HEK293 (cell line): ENCODE results near the gene SYS1.

ENCODE experiments used
- SETDB1 ChIP-seq: IDR thresholded peaks from one replicate; pipeline ENCODE4 v1.6.1; 2017; ENCODE audit warnings: mild to moderate bottlenecking, low read length, moderate library complexity, mixed read lengths; ENCODE audit not compliant: insufficient read length
- ZNF132 ChIP-seq: fragments of 450-650 bp; formaldehyde crosslinking; IDR thresholded peaks from 2 replicates; pipeline ENCODE4 v1.5.1; 2017; ENCODE audit warnings: missing biosample characterization, missing genetic modification characterization, borderline replicate concordance
- ZNF629 ChIP-seq: fragments of 450-650 bp; formaldehyde crosslinking; IDR thresholded peaks from 2 replicates; pipeline ENCODE4 v1.5.1; 2017; ENCODE audit warnings: missing biosample characterization, missing genetic modification characterization
- TF ChIP-seq, protein P1 (sequence below): fragments of 450-650 bp; formaldehyde crosslinking; IDR thresholded peaks from 2 replicates; pipeline ENCODE4 v1.5.1; 2016; ENCODE audit warnings: missing biosample characterization, missing genetic modification characterization
- TF ChIP-seq, protein P2 (sequence below): fragments of 450-650 bp; formaldehyde crosslinking; optimal IDR thresholded peaks from 2 replicates; pipeline ENCODE3; 2016; ENCODE audit warnings: missing biosample characterization, mild to moderate bottlenecking, missing genetic modification characterization

DNA sequence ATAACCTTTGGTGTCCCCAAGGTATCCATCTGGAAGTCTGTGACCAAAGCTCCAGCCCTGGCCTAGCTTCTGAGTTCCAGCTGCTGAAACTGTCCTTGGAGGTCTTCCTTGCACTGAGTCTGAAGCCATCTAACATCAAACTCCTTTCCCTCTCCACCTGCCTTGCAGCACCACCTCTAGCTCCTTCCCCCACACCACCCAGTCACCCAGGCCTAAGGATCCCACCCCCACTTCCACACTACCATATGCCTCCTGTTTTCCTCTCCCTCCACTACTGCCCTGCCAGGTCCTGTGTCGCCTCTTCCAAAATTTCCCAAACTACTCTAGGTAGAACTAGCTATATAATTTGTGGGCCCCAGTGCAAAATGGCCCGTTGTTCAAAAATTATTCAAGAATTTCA is 44.0 kb upstream of the SYS1 start:
- no peak for TF ChIP-seq ZNF629 (tag by site-specific recombination)
- TF ChIP-seq ZNF132 (tag by site-specific recombination), result no peak
- TF ChIP-seq, protein P1, sequence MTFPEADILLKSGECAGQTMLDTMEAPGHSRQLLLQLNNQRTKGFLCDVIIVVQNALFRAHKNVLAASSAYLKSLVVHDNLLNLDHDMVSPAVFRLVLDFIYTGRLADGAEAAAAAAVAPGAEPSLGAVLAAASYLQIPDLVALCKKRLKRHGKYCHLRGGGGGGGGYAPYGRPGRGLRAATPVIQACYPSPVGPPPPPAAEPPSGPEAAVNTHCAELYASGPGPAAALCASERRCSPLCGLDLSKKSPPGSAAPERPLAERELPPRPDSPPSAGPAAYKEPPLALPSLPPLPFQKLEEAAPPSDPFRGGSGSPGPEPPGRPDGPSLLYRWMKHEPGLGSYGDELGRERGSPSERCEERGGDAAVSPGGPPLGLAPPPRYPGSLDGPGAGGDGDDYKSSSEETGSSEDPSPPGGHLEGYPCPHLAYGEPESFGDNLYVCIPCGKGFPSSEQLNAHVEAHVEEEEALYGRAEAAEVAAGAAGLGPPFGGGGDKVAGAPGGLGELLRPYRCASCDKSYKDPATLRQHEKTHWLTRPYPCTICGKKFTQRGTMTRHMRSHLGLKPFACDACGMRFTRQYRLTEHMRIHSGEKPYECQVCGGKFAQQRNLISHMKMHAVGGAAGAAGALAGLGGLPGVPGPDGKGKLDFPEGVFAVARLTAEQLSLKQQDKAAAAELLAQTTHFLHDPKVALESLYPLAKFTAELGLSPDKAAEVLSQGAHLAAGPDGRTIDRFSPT (tag by site-specific recombination), result no peak
- TF ChIP-seq, protein P2, sequence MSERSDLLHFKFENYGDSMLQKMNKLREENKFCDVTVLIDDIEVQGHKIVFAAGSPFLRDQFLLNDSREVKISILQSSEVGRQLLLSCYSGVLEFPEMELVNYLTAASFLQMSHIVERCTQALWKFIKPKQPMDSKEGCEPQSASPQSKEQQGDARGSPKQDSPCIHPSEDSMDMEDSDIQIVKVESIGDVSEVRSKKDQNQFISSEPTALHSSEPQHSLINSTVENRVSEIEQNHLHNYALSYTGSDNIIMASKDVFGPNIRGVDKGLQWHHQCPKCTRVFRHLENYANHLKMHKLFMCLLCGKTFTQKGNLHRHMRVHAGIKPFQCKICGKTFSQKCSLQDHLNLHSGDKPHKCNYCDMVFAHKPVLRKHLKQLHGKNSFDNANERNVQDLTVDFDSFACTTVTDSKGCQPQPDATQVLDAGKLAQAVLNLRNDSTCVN (tag by site-specific recombination), result no peak
- TF ChIP-seq SETDB1, result no peak
